Nephron progenitor cell (in vitro differentiated cells): ENCODE results near the gene ARRB1.
"Not testable (repeated sequence)": the region's sequence is repeated elsewhere in the genome, so short reads cannot be mapped to it uniquely, and the experiment has no call there.

Experiments
- DNase-seq: peaks from one replicate; pipeline ENCODE4 v3.0.0; 2021
- H3K27ac Mint-ChIP-seq: 2 replicates; pipeline ENCODE4 v1.8.0; 2021; ENCODE audit warnings: mild to moderate bottlenecking, moderate library complexity, mixed read lengths
- H3K27me3 Mint-ChIP-seq: 2 replicates; pipeline ENCODE4 v1.8.0; 2021; ENCODE audit warnings: mild to moderate bottlenecking, low read depth, mixed read lengths; ENCODE audit not compliant: poor library complexity
- H3K36me3 Mint-ChIP-seq: 2 replicates; pipeline ENCODE4 v1.8.0; 2021; ENCODE audit warnings: low read depth, mixed read lengths
- H3K4me1 Mint-ChIP-seq: 2 replicates; pipeline ENCODE4 v1.8.0; 2021; ENCODE audit warnings: mixed read lengths
- H3K4me3 Mint-ChIP-seq: 2 replicates; pipeline ENCODE4 v1.8.0; 2021; ENCODE audit warnings: mild to moderate bottlenecking, moderate library complexity, mixed read lengths
- H3K9me3 Mint-ChIP-seq: 2 replicates; pipeline ENCODE4 v1.8.0; 2021; ENCODE audit warnings: mild to moderate bottlenecking, moderate library complexity, mixed read lengths
- TF ChIP-seq, protein P1 (sequence below): fragments of 200-600 bp; sonication (generic); IDR thresholded peaks from 2 replicates; pipeline ENCODE4 v1.5.0; 2021; ENCODE audit warnings: antibody characterized with exemption

The ARRB1 gene

DNA sequence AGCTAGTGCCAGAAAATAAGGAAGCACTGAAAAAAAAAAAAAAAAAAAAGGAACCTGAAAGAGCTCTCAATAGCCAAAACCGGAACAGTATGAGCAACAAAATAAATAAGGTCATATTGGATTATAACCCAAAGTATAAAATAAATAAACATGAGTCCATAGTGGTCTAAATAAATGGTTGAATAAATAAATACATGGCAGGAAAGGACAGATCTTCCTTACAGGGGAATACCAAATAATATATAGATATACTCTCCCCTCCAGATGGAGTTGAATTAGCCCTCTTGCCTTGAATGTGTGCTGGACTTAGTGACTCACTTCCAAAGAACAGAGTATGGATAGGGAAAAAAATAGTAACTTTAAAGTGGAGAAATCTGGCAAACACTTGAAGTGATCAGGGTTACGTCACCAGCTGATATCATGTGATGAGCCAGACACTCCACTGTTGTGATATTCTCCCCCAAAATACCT lies 14.3 kb upstream of the ARRB1 start:
- Mint-ChIP-seq H3K36me3 (no peaks in the 10 kb centered on the region), H3K4me3 (no peak overlapping the region), H3K9me3 (peaks cover 16% of the 10 kb centered on the region), H3K27me3 (peaks cover 19% of the 10 kb centered on the region), H3K27ac (no peak overlapping the region), H3K4me1 (no peaks in the 10 kb centered on the region)
- DNase-seq, result no peak
- TF ChIP-seq, protein P1, sequence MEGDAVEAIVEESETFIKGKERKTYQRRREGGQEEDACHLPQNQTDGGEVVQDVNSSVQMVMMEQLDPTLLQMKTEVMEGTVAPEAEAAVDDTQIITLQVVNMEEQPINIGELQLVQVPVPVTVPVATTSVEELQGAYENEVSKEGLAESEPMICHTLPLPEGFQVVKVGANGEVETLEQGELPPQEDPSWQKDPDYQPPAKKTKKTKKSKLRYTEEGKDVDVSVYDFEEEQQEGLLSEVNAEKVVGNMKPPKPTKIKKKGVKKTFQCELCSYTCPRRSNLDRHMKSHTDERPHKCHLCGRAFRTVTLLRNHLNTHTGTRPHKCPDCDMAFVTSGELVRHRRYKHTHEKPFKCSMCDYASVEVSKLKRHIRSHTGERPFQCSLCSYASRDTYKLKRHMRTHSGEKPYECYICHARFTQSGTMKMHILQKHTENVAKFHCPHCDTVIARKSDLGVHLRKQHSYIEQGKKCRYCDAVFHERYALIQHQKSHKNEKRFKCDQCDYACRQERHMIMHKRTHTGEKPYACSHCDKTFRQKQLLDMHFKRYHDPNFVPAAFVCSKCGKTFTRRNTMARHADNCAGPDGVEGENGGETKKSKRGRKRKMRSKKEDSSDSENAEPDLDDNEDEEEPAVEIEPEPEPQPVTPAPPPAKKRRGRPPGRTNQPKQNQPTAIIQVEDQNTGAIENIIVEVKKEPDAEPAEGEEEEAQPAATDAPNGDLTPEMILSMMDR, result no peak

DNA sequence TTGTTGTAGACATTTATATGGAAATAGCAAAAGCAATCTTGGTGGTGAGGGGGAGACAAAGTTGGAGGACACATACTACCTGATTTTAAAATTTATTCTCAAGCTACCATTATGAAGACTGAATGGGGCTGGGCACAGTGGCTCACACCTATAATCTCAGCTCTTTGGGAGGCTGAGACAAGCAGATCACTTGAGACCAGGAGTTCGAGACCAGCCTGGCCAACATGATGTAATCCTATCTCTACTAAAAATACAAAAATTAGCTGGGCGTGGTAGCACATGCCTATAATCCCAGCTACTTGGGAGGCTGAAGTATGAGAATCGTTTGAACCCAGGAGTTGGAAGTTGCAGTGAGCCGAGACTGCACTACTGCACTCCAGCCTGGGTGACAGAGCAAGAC lies 10.8 kb upstream of the ARRB1 start:
- H3K4me3 Mint-ChIP-seq, H3K4me1 Mint-ChIP-seq, H3K9me3 Mint-ChIP-seq, H3K36me3 Mint-ChIP-seq, H3K27ac Mint-ChIP-seq, DNase-seq: not testable (repeated sequence)
- peaks cover 25% of the 10 kb centered on the region for H3K27me3 Mint-ChIP-seq

DNA sequence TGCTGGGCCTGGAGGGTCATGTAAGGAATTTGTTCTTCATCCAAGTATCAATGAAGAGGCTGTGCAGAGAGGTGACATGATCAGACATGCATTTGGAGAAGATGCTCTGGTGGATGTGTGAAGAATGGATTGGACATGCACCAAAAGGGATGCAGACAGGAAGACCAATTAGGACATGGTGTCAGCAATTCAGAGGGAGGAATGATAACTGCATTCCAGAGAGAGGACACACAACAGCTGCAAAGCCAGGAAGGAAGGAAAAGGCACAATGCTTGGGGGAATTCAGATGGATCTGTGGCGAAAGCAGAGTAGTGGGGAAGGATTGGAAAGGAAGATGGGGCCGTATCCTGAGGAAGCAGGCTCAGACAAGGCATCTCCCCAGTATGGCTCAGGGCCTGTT lies 5.2 kb upstream of the ARRB1 start:
- Mint-ChIP-seq H3K4me3 (no peak overlapping the region), H3K27ac (no peak overlapping the region), H3K9me3 (no peaks in the 10 kb centered on the region), H3K27me3 (peaks cover 33% of the 10 kb centered on the region), H3K36me3 (no peaks in the 10 kb centered on the region), H3K4me1 (peaks cover 12% of the 10 kb centered on the region)
- no peak for DNase-seq
- TF ChIP-seq, protein P1, result no peak

DNA sequence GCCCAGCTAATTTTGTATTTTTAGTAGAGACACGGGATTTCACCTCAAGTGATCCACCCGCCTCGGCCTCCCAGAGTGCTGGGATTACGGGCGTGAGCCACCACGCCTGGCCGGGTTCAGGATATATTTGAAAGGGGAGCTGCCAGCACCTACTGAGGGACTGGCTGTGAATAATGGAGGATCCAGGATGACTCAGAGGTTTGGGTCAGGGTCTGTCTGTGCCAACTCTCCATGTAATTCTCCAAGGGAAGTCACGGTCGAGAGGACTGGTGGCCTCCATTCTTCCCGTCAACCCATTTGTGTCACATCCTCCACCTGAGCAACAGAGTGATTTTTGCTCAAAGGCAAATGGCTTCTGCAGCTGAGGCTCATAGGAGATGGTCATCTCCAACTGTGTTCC lies 3.6 kb upstream of the ARRB1 start:
- Mint-ChIP-seq H3K36me3 (no peaks in the 10 kb centered on the region), H3K4me1 (peaks cover 23% of the 10 kb centered on the region), H3K4me3 (no peak overlapping the region), H3K9me3 (no peaks in the 10 kb centered on the region), H3K27ac (no peak overlapping the region), H3K27me3 (peaks cover 33% of the 10 kb centered on the region)
- TF ChIP-seq, protein P1, result no peak
- DNase-seq, result no peak

DNA sequence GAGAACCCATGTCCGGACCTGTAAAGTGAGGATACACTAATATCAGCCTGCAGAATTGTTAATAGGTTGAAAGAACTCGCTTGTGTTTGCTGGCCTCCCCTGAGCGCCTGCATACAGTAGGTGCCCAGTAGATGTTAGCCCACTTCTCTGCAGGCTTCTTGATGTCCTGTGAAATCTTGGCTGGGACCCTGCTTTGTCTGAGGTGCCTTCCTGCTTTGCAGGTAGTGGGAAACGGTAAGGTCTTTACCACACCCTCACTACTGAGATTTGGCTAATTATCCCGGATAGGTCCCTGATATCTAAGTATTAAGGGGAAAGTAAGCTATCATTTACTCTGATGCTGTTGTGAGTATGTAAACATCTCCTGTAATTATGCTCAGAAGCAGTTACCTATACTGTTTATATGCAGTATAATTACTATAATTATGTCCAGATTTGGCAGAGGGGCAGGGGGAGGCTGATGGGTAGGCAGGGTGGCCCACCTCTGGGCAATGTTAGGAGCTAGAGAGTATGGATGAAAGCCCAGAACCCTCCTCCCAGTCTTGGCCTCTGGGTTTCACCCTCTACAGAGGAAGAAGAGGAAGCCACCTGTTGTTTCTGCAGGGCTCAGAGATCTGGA lies 1.2 kb upstream of the ARRB1 start:
- Mint-ChIP-seq H3K27ac (no peak overlapping the region), H3K4me1 (peaks cover 47% of the 10 kb centered on the region), H3K27me3 (peaks cover 34% of the 10 kb centered on the region), H3K9me3 (no peaks in the 10 kb centered on the region), H3K36me3 (no peaks in the 10 kb centered on the region), H3K4me3 (peak overlapping the region; percentile 90)
- DNase-seq, result no peak
- TF ChIP-seq, protein P1, result no peak

DNA sequence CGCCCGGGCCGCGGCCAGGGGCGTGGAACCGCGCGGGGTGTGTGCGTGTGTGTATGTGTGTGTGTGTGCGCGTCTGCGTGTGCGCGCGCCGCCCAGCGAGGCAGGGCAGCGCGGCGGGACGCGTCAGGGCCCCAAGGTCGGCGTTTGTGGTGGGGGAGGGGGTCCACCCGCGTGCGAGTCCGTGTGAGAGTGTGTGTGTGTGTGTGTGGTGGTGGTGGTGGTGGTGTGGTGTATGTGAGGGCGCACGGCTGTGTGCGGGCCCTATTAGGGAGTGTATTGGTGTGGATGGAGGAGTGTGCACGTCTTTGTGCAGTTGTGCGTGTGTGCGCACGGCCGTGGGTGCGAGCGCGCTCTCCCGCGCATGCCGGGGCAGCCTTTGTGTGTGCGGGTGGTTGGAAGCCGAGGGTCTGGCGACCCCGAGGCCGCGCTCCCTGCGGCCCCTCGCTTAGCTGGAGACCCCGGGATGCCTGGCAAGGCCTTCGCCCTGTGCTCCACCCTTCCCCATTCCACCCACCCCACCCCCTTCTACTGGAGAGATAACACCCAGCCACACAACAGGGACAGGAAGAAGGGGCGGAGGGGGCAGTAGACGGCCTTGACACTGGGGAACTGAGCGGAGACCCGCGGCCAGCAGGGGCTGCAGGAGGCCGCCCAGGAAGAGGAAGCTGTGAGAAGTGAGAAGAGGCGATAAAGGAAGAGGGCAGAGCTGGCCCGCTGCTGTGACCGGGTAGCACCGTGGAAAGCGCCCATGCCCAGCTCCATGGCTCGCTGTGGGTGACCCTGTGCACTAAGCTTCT lies 528 bp upstream of the ARRB1 start:
- H3K4me3 Mint-ChIP-seq, result peak overlapping the region; percentile 90
- H3K27me3 Mint-ChIP-seq, result peaks cover 31% of the 10 kb centered on the region
- DNase-seq, result peak; percentile 58
- H3K27ac Mint-ChIP-seq, result peak overlapping the region; percentile 80
- peaks cover 51% of the 10 kb centered on the region for H3K4me1 Mint-ChIP-seq
- no peaks in the 10 kb centered on the region for H3K36me3 Mint-ChIP-seq
- TF ChIP-seq, protein P1, result no peak
- H3K9me3 Mint-ChIP-seq, result no peaks in the 10 kb centered on the region
